ENCODE results near the gene TOR1AIP1. TPM values are rescaled to one million over a fixed set of nuclear protein-coding genes. Genes with fewer than 3 reads are reported as not detected.

Gene TOR1AIP1
- total RNA-seq, 1 donor from 2014 or later, result 11.1 TPM

DNA sequence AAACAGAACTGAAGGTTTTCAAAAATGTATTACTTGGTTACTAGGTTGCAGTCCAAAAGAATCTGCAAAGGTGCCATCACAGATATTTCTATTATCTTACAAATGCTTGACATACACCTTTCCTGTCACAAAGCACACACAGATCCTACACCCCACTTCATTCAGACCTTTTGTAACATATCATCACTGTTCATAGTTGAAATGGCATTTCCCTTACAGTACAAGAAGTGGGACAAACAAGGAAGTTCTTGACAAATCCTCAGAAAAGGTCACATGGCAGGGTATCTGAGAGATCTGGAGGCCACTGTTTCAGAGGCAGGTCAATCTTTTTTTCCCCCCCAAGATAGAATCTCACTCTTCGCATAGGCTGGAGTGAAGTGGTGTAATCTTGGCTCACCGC, 25.8 kb upstream of the TOR1AIP1 start:
- Mint-ChIP-seq H3K27me3 (ENCODE audit: unreplicated experiment) (no peaks in the 10 kb centered on the region), H3K27ac (ENCODE audit: unreplicated experiment) (no peak overlapping the region), H3K9me3 (ENCODE audit: unreplicated experiment) (no peaks in the 10 kb centered on the region), H3K36me3 (ENCODE audit: unreplicated experiment) (no peaks in the 10 kb centered on the region), H3K4me1 (ENCODE audit: low read depth, unreplicated experiment) (peaks cover 6% of the 10 kb centered on the region), H3K4me3 (ENCODE audit: unreplicated experiment) (no peak overlapping the region)
- TF ChIP-seq, protein P1, sequence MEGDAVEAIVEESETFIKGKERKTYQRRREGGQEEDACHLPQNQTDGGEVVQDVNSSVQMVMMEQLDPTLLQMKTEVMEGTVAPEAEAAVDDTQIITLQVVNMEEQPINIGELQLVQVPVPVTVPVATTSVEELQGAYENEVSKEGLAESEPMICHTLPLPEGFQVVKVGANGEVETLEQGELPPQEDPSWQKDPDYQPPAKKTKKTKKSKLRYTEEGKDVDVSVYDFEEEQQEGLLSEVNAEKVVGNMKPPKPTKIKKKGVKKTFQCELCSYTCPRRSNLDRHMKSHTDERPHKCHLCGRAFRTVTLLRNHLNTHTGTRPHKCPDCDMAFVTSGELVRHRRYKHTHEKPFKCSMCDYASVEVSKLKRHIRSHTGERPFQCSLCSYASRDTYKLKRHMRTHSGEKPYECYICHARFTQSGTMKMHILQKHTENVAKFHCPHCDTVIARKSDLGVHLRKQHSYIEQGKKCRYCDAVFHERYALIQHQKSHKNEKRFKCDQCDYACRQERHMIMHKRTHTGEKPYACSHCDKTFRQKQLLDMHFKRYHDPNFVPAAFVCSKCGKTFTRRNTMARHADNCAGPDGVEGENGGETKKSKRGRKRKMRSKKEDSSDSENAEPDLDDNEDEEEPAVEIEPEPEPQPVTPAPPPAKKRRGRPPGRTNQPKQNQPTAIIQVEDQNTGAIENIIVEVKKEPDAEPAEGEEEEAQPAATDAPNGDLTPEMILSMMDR (IDR thresholded peaks at IDR 0.05; ENCODE audit: partially characterized antibody, unreplicated experiment), result no peak
- no peak for DNase-seq

DNA sequence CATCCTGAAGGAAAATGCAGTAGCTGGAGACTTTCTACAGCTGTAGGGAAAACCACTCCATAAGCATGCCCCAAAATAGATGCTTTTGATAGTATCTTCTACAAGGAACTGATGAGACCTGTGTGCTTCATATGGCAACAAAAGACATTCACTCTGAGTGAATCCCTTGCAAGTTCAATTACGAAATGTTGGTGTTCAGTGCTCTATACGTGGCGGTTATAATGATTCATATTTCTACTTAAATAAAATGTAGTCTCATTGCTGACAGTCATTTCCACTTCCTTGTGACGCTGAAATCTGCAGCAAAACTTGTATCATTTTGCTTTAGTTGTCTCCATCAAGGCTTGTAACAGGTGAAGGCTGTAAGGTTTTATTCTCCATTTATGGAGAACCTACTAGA, 25.1 kb upstream of the TOR1AIP1 start:
- TF ChIP-seq, protein P1 (IDR thresholded peaks at IDR 0.05; ENCODE audit: partially characterized antibody, unreplicated experiment), result no peak
- H3K36me3 Mint-ChIP-seq (ENCODE audit: unreplicated experiment), result no peaks in the 10 kb centered on the region
- H3K4me3 Mint-ChIP-seq (ENCODE audit: unreplicated experiment), result no peak overlapping the region
- DNase-seq, result no peak
- no peaks in the 10 kb centered on the region for H3K27me3 Mint-ChIP-seq (ENCODE audit: unreplicated experiment)
- no peak overlapping the region for H3K27ac Mint-ChIP-seq (ENCODE audit: unreplicated experiment)
- H3K9me3 Mint-ChIP-seq (ENCODE audit: unreplicated experiment), result no peaks in the 10 kb centered on the region
- H3K4me1 Mint-ChIP-seq (ENCODE audit: low read depth, unreplicated experiment), result peaks cover 6% of the 10 kb centered on the region

DNA sequence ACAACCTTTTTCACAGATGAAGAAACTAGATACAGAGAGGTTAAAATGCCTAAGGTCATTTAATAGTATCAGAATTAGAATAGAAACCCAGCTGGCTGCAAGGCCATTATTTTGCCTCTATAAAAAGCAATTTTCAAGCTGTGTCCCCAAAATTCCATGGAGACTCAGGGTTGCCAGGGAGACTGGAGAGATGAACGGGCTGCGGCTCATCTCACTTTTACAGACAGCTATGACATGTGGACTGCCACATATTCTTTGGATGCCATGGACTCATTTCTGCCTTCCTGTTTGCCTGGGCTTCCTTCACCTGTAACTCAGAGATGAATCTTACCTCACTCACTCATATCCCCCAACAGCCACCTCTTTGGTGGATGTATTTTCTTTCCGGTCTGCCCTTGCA, 21.4 kb upstream of the TOR1AIP1 start:
- Mint-ChIP-seq H3K4me3 (ENCODE audit: unreplicated experiment) (no peak overlapping the region), H3K4me1 (ENCODE audit: low read depth, unreplicated experiment) (peaks cover 6% of the 10 kb centered on the region), H3K27me3 (ENCODE audit: unreplicated experiment) (no peaks in the 10 kb centered on the region), H3K36me3 (ENCODE audit: unreplicated experiment) (no peaks in the 10 kb centered on the region), H3K27ac (ENCODE audit: unreplicated experiment) (no peak overlapping the region), H3K9me3 (ENCODE audit: unreplicated experiment) (no peaks in the 10 kb centered on the region)
- no peak for DNase-seq
- TF ChIP-seq, protein P1 (IDR thresholded peaks at IDR 0.05; ENCODE audit: partially characterized antibody, unreplicated experiment), result no peak

DNA sequence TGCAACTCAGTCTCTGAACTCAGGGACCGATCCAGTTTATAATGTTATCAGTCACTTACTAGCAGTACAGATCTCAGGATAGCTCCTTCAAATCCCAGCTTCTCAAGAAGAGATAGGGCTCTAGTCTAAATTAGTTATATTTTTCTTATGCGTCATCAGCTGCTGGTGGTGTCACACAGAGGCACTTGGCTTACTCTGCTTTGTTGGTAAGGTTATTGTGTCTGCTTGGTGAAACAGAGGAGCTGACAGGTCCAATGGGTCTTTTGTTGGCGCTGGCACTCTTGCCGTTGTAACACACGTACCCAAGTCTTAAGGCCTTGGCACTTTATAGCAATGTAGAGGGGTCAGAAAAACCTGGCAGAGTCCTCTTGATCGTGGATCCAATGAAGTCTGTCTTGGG, 16.7 kb upstream of the TOR1AIP1 start:
- H3K27ac Mint-ChIP-seq (ENCODE audit: unreplicated experiment), result no peak overlapping the region
- no peaks in the 10 kb centered on the region for H3K36me3 Mint-ChIP-seq (ENCODE audit: unreplicated experiment)
- TF ChIP-seq, protein P1 (IDR thresholded peaks at IDR 0.05; ENCODE audit: partially characterized antibody, unreplicated experiment), result no peak
- peaks cover 6% of the 10 kb centered on the region for H3K4me1 Mint-ChIP-seq (ENCODE audit: low read depth, unreplicated experiment)
- H3K4me3 Mint-ChIP-seq (ENCODE audit: unreplicated experiment), result no peak overlapping the region
- H3K9me3 Mint-ChIP-seq (ENCODE audit: unreplicated experiment), result no peaks in the 10 kb centered on the region
- DNase-seq, result no peak
- H3K27me3 Mint-ChIP-seq (ENCODE audit: unreplicated experiment), result no peaks in the 10 kb centered on the region

- Mint-ChIP-seq H3K9me3 (ENCODE audit: unreplicated experiment) (no peaks in the 10 kb centered on the region), H3K4me3 (ENCODE audit: unreplicated experiment) (no peak overlapping the region), H3K27me3 (ENCODE audit: unreplicated experiment) (no peaks in the 10 kb centered on the region), H3K27ac (ENCODE audit: unreplicated experiment) (no peak overlapping the region), H3K4me1 (ENCODE audit: low read depth, unreplicated experiment) (peaks cover 6% of the 10 kb centered on the region), H3K36me3 (ENCODE audit: unreplicated experiment) (no peaks in the 10 kb centered on the region)
- TF ChIP-seq, protein P1 (IDR thresholded peaks at IDR 0.05; ENCODE audit: partially characterized antibody, unreplicated experiment), result no peak
- DNase-seq, result no peak
Measured at GRCh38 chr1:179866616-179867015, 15.5 kb upstream of the TOR1AIP1 start.

Measured in glutamatergic neuron (in vitro differentiated cells).